ENCODE data around the gene NFASC. TPM values are rescaled to one million over a fixed set of nuclear protein-coding genes. Genes with fewer than 3 reads are reported as not detected.

The NFASC gene
- total RNA-seq, 4 donors from 2014 or later, result 6.3 to 15.1 (median 11.7) TPM

GRCh38 chr1:205064301-205064700 lies 193.6 kb downstream of the NFASC start:
- no peak overlapping the region for H3K27ac ChIP-seq
- 72 to 96% methylated on average over 3 to 7 of the region's 11 CpGs for WGBS, 2 donors
- peaks cover 0 to 7% (median 4%) of the 10 kb centered on the region in 3 donors for H3K4me1 ChIP-seq
- intact Hi-C loops (cut with DNase I), result loop anchor here (5.0 kb wide), 1 partner anchor 72 kb away; no protein-coding TSS in a partner anchor
- no peak for TF ChIP-seq POLR2A (IDR thresholded peaks at IDR 0.05)
- TF ChIP-seq, protein P1, sequence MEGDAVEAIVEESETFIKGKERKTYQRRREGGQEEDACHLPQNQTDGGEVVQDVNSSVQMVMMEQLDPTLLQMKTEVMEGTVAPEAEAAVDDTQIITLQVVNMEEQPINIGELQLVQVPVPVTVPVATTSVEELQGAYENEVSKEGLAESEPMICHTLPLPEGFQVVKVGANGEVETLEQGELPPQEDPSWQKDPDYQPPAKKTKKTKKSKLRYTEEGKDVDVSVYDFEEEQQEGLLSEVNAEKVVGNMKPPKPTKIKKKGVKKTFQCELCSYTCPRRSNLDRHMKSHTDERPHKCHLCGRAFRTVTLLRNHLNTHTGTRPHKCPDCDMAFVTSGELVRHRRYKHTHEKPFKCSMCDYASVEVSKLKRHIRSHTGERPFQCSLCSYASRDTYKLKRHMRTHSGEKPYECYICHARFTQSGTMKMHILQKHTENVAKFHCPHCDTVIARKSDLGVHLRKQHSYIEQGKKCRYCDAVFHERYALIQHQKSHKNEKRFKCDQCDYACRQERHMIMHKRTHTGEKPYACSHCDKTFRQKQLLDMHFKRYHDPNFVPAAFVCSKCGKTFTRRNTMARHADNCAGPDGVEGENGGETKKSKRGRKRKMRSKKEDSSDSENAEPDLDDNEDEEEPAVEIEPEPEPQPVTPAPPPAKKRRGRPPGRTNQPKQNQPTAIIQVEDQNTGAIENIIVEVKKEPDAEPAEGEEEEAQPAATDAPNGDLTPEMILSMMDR (IDR thresholded peaks at IDR 0.05), result no peak
- no peaks in the 10 kb centered on the region for H3K9me3 ChIP-seq
- H3K27me3 ChIP-seq, result peaks cover 0 to 8% (median 0%) of the 10 kb centered on the region in 4 donors
- H3K36me3 ChIP-seq, result no peaks in the 10 kb centered on the region
- no peak overlapping the region for H3K4me3 ChIP-seq
- DNase-seq, result no peak

DNA sequence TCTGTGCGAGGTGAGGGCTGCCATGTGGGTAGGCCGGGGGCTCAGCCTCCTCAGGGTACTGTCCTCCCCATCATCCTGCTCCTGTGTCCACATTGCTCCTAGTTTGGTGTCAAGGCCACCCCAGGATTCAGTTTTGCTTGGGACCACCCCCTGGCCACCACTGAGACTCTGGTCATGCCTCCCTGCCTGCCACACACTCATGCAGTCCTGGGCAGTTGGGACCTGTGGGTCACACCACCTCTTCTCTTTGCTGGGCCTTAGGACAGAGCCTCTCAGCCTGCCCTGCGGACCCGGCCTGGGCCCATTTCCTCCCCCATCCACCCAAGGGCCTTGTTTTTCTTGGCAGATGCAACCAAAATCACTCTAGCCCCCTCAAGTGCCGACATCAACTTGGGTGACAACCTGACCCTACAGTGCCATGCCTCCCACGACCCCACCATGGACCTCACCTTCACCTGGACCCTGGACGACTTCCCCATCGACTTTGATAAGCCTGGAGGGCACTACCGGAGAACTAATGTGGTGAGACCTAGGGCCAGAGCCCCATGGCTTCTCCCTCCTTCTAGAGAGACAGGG lies 194.2 kb downstream of the NFASC start:
- Histone ChIP-seq H3K27ac (no peak overlapping the region), H3K27me3 (peaks cover 0 to 8% (median 0%) of the 10 kb centered on the region in 4 donors), H3K9me3 (no peaks in the 10 kb centered on the region), H3K4me3 (no peak overlapping the region), H3K36me3 (no peaks in the 10 kb centered on the region), H3K4me1 (peaks cover 0 to 7% (median 4%) of the 10 kb centered on the region in 3 donors)
- no peak for DNase-seq
- no peak for TF ChIP-seq POLR2A (IDR thresholded peaks at IDR 0.05)
- TF ChIP-seq, protein P1 (IDR thresholded peaks at IDR 0.05), result no peak
- 87 to 100% methylated on average over 2 to 9 of the region's 9 CpGs for WGBS, 2 donors
- intact Hi-C loops (cut with DNase I), result loop anchor here (5.0 kb wide), 1 partner anchor 73 kb away; no protein-coding TSS in a partner anchor

DNA sequence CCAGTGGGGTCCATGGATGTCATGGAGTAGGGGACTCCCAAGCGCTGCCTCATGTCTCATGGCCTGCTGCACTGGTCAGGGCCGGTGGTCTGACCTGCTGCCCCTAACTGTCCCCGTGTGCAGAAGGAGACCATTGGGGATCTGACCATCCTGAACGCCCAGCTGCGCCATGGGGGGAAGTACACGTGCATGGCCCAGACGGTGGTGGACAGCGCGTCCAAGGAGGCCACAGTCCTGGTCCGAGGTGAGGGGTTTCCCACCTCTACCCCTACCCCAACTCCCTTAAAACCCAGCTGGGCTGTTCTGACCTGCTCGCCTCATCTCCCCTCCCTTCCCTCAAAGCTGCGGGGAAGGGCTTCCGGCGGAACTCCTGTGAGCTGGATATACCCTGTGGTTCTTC lies 195.0 kb downstream of the NFASC start:
- no peak overlapping the region for H3K27ac ChIP-seq
- no peaks in the 10 kb centered on the region for H3K9me3 ChIP-seq
- H3K36me3 ChIP-seq, result no peaks in the 10 kb centered on the region
- no peak for DNase-seq
- intact Hi-C loops (cut with DNase I), result no loop called here
- peaks cover 0 to 8% (median 0%) of the 10 kb centered on the region in 4 donors for H3K27me3 ChIP-seq
- WGBS, 2 donors, result 87 to 90% methylated on average over 5 to 12 of the region's 14 CpGs
- TF ChIP-seq, protein P1 (IDR thresholded peaks at IDR 0.05), result no peak
- no peak for TF ChIP-seq POLR2A (IDR thresholded peaks at IDR 0.05)
- H3K4me3 ChIP-seq, result no peak overlapping the region
- H3K4me1 ChIP-seq, result peaks cover 0 to 7% (median 4%) of the 10 kb centered on the region in 3 donors

GRCh38 chr1:205066141-205066818 lies 195.6 kb downstream of the NFASC start:
- Histone ChIP-seq H3K27me3 (peaks cover 0 to 8% (median 0%) of the 10 kb centered on the region in 4 donors), H3K36me3 (no peaks in the 10 kb centered on the region), H3K9me3 (no peaks in the 10 kb centered on the region), H3K4me3 (no peak overlapping the region), H3K27ac (no peak overlapping the region), H3K4me1 (peaks cover 0 to 7% (median 4%) of the 10 kb centered on the region in 3 donors)
- no peak for DNase-seq
- intact Hi-C loops (cut with DNase I), result no loop called here
- no peak for TF ChIP-seq POLR2A (IDR thresholded peaks at IDR 0.05)
- TF ChIP-seq, protein P1 (IDR thresholded peaks at IDR 0.05), result no peak
- WGBS, 2 donors, result 66 to 85% methylated on average over 3 to 6 of the region's 13 CpGs

- no peak overlapping the region for H3K27ac ChIP-seq
- intact Hi-C loops (cut with DNase I), result no loop called here
- H3K4me1 ChIP-seq, result no peaks in the 10 kb centered on the region
- peaks cover 0 to 6% (median 0%) of the 10 kb centered on the region in 4 donors for H3K27me3 ChIP-seq
- no peak for TF ChIP-seq POLR2A (IDR thresholded peaks at IDR 0.05)
- TF ChIP-seq, protein P1 (IDR thresholded peaks at IDR 0.05), result no peak
- 84 to 92% methylated on average over 5 to 6 of the region's 6 CpGs for WGBS, 2 donors
- H3K4me3 ChIP-seq, result no peak overlapping the region
- no peaks in the 10 kb centered on the region for H3K9me3 ChIP-seq
- no peaks in the 10 kb centered on the region for H3K36me3 ChIP-seq
- DNase-seq, result no peak
Measured at GRCh38 chr1:205067031-205067430, 196.4 kb downstream of the NFASC start.
